ENCODE data around the gene CELSR2. TPM values are rescaled to one million over a fixed set of nuclear protein-coding genes. Genes with fewer than 3 reads are reported as not detected.

Gene CELSR2
- total and polyA plus RNA-seq, 2 donors (not counting 1 experiment from before 2014, with no cell fraction given) = 0.57 to 2.7 TPM

- H3K4me3 Mint-ChIP-seq = no peak overlapping the region
- no peak for DNase-seq
- CTCF ChIA-PET = interaction anchor here (1.3 to 8.1 kb wide), 2 partner anchors 18 to 142 kb away, joined by 3 to 73 read pairs; no protein-coding TSS in a partner anchor
Measured at GRCh38 chr1:109258481-109259466, 9.4 kb downstream of the CELSR2 start.

More at GRCh38 chr1:109258481-109259466, 9.4 kb downstream of the CELSR2 start:
- Histone ChIP-seq H3K27me3 (replicated peaks in 1 of 4; ENCODE audit: control extremely low read depth in 1 of 4, control insufficient read depth in 3 of 4, insufficient read depth in 4 of 4, low read length in 3 of 4) (peaks cover 0 to 4% (median 0%) of the 10 kb centered on the region in 4 experiments), H3K27ac (ENCODE audit: low read length in 2 of 2) (no peak overlapping the region), H4K20me1 (ENCODE audit: control insufficient read depth, insufficient read depth, low read length, poor library complexity, severe bottlenecking) (no peaks in the 10 kb centered on the region), H3K4me3 (ENCODE audit: control extremely low read depth in 1 of 5, extremely low read depth in 1 of 5, insufficient read depth in 1 of 5, low read depth in 2 of 5, low read length in 4 of 5) (no peak overlapping the region), H3K4me2 (replicated peaks; ENCODE audit: low read depth, low read length, poor library complexity, severe bottlenecking) (no peak overlapping the region), H3K36me3 (replicated peaks in 1 of 2; ENCODE audit: control extremely low read depth in 1 of 2, control insufficient read depth in 1 of 2, extremely low read depth in 1 of 2, insufficient read depth in 2 of 2, low read length in 1 of 2) (no peaks in the 10 kb centered on the region), H3K79me2 (ENCODE audit: control insufficient read depth, insufficient read depth, low read length) (no peaks in the 10 kb centered on the region), H3K9ac (ENCODE audit: low read length) (no peak overlapping the region), H3K9me3 (ENCODE audit: control extremely low read depth in 1 of 3, control insufficient read depth in 2 of 3, insufficient read depth in 1 of 3, low read length in 2 of 3) (no peaks in the 10 kb centered on the region), H2AFZ (ENCODE audit: insufficient read depth, low read depth, low read length, poor library complexity, severe bottlenecking) (no peak overlapping the region), H3K4me1 (ENCODE audit: control insufficient read depth in 2 of 2, insufficient read depth in 2 of 2, low read length in 2 of 2) (peaks cover 0 to 7% of the 10 kb centered on the region in 2 donors)
- Mint-ChIP-seq H3K27me3 (peaks cover 8% of the 10 kb centered on the region), H3K27ac (no peak overlapping the region), H3K9me3 (ENCODE audit: insufficient read depth) (no peaks in the 10 kb centered on the region), H3K4me1 (peaks cover 4% of the 10 kb centered on the region)
- intact Hi-C loops (cut with micrococcal nuclease) = no loop called here
- TF ChIP-seq CTCF (IDR thresholded peaks at IDR 0.05) (no peak), EZH2 (IDR thresholded peaks at IDR 0.05; ENCODE audit: borderline replicate concordance, insufficient read depth, low read depth, low read length, poor library complexity, severe bottlenecking) (no peak)
- no peak for ATAC-seq (ENCODE audit: low read depth)
- WGBS (ENCODE audit: insufficient coverage) = 96% methylated on average over 67 of the region's 69 CpGs
- POLR2A ChIA-PET = no interaction called here

Measured in B cell (primary cell).